Fibroblast of gingiva (primary cell): Measurements from ENCODE around the gene MIA2.
"Not testable (repeated sequence)": the region's sequence is repeated elsewhere in the genome, so short reads cannot be mapped to it uniquely, and the experiment has no call there.

Experiments
- DNase-seq: peaks from one replicate; pipeline ENCODE4 v3.0.0-alpha.2; 2011; ENCODE audit warnings: low read depth

Gene MIA2

GRCh38 chr14:39341126-39341525, 107.4 kb downstream of the MIA2 start:
- DNase-seq: not testable (repeated sequence)

- no peak for DNase-seq
Measured at GRCh38 chr14:39342768-39343167, 109.1 kb downstream of the MIA2 start.

GRCh38 chr14:39343614-39344013, 109.9 kb downstream of the MIA2 start:
- no peak for DNase-seq

GRCh38 chr14:39350866-39351265, 117.2 kb downstream of the MIA2 start:
- no peak for DNase-seq

- DNase-seq: peak; percentile 46
Measured at GRCh38 chr14:39351708-39352107, 118.0 kb downstream of the MIA2 start.

GRCh38 chr14:39359069-39359468, 125.4 kb downstream of the MIA2 start:
- DNase-seq: not testable (repeated sequence)

- no peak for DNase-seq
Measured at GRCh38 chr14:39360316-39360715, 126.6 kb downstream of the MIA2 start.

- not testable (repeated sequence) for DNase-seq
Measured at GRCh38 chr14:39361556-39361955, 127.8 kb downstream of the MIA2 start.

GRCh38 chr14:39364509-39364908, 130.8 kb downstream of the MIA2 start:
- no peak for DNase-seq

GRCh38 chr14:39365354-39365753, 131.6 kb downstream of the MIA2 start:
- no peak for DNase-seq

- DNase-seq: no peak
Measured at GRCh38 chr14:39366460-39367386, 133.0 kb downstream of the MIA2 start.

- no peak for DNase-seq
Measured at GRCh38 chr14:39367387-39367751, 133.7 kb downstream of the MIA2 start.

- DNase-seq: peak; percentile 69
Measured at GRCh38 chr14:39368261-39368959, 134.7 kb downstream of the MIA2 start.

- no peak for DNase-seq
Measured at GRCh38 chr14:39369029-39369428, 135.3 kb downstream of the MIA2 start.

GRCh38 chr14:39370415-39370814, 136.7 kb downstream of the MIA2 start:
- no peak for DNase-seq

- peak; percentile 37 for DNase-seq
Measured at GRCh38 chr14:39372656-39373055, 138.9 kb downstream of the MIA2 start.

GRCh38 chr14:39374851-39375250, 141.1 kb downstream of the MIA2 start:
- DNase-seq: peak; percentile 40

GRCh38 chr14:39376667-39377403, 143.1 kb downstream of the MIA2 start:
- DNase-seq: peak; percentile 19

- DNase-seq: no peak
Measured at GRCh38 chr14:39381366-39381765, 147.7 kb downstream of the MIA2 start.

- DNase-seq: no peak
Measured at GRCh38 chr14:39382463-39382862, 148.7 kb downstream of the MIA2 start.

- DNase-seq: no peak
Measured at GRCh38 chr14:39383026-39383660, 149.4 kb downstream of the MIA2 start.

GRCh38 chr14:39383741-39384140, 150.0 kb downstream of the MIA2 start:
- no peak for DNase-seq
